NCI-H2081 treated with DMSO at 0.1 percent for 48 hours (cell line): ENCODE measurements around the gene AAGAB.

Source experiments
- DNase-seq: peaks from one replicate; lab custom pipeline; 2025; lab: John Stamatoyannopoulos, UW

The AAGAB gene

DNA sequence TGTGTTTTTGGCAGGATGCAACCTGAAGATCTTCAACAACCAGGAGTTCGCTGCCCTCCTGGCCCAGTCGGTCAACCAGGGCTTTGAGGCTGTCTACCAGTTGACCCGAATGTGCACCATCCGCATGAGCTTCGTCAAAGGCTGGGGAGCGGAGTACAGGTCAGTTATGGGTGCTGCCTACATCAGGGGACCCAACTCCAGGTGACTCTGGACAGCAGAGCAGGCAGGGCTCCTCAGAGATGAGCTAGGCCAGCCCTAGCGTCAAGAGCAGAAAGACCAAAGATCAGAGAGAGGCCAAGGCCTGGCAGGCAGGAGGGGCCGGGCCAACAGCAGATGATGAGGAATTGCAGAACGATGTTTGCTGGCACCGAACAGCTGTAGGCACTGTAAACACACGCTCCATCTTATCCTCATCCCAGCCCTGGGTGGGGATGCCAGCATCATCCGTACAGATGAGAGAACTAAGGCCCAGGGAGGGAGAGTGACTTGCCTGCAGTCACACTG lies 67.1 kb downstream of the AAGAB start:
- no peak for DNase-seq

GRCh38 chr15:67186688-67187087 lies 67.8 kb downstream of the AAGAB start:
- DNase-seq: no peak

DNA sequence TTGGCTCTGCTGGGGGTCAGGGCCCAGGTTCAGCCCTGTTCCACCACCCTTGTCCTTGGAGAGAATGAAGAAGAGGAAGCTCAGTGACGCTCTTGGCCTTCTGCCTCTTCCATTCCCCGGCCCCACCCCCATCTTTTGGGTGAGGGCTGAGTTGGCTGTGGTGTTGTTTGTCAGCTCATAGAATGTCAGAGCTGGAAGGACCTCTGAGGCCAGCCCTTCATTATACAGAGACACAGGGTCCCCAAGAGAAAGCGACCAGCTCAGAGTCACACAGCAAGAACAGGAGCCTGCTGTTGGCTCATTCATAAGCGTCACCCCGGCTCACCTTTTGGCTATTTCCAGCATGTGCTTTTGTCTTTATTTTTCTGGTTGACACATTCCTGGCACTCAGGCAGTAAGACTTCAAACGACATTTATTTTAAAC lies 68.2 kb downstream of the AAGAB start:
- DNase-seq: no peak

GRCh38 chr15:67185621-67186225 lies 68.7 kb downstream of the AAGAB start:
- DNase-seq: no peak

GRCh38 chr15:67185051-67185450 lies 69.4 kb downstream of the AAGAB start:
- no peak for DNase-seq

- DNase-seq: no peak
Measured at GRCh38 chr15:67184208-67184925, 70.1 kb downstream of the AAGAB start.

- DNase-seq: no peak
Measured at GRCh38 chr15:67183443-67184169, 70.9 kb downstream of the AAGAB start.

GRCh38 chr15:67181221-67181639 lies 73.2 kb downstream of the AAGAB start:
- DNase-seq: no peak

DNA sequence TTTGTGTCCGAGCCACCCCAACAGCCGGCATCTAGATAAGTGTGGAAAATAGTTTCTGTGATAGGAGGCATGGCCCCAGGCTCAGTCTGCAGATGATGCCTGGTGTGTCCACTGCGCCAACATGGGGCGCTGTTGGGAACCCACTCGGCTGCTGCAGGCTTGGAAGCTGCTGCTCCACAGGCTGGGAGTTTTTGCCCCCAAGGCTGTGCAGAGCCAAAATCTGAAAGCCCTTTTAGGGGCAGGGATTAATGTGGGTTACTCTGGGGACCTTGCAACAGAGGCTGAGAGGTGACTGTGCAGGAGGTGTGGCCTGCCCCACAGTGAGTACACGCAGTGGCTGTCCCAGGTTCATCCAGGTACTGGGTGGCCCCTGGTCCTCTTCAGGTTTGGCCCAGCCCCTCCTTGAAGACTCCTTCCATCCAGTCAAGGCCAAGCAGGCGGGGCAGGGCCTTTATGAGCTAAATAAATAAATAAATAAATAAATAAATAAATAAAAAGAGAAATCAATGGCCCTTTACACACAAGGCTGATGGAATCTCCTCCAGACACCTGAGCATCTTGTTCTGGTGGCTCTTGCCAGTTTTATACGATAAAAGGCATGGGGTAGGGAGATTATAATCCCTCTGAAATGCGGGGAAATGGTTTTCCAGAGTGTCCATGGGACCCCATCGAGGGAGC lies 73.8 kb downstream of the AAGAB start:
- DNase-seq: no peak

- no peak for DNase-seq
Measured at GRCh38 chr15:67180035-67180434, 74.4 kb downstream of the AAGAB start.

DNA sequence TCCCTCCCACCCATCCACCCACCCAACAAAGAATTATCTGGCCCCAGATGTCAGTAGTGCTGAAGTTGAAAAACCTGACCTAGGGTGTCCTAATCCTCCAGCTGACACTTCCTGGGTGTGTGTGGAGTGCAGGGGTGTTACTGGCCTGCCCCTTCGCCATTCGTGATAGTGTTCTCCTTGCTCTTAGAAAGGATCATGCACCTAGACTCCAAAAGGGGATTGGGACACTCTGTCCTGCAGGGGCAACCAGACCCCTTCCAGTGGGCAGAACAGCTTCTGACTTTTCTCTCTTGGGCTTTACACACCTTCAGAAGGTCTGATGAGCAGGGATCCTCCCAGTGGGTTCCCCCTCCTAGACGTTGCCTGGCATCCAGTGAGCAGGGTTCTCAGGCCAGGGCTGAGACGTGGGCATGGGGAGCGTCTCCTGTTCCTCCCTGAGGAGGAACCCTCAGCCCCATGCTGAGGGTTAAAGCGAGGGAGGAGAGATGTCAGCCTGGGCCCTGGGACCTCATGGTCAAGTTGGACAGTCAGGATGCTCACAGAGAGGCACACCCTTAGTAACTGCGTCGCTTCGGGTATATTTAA lies 75.0 kb downstream of the AAGAB start:
- DNase-seq: no peak

DNA sequence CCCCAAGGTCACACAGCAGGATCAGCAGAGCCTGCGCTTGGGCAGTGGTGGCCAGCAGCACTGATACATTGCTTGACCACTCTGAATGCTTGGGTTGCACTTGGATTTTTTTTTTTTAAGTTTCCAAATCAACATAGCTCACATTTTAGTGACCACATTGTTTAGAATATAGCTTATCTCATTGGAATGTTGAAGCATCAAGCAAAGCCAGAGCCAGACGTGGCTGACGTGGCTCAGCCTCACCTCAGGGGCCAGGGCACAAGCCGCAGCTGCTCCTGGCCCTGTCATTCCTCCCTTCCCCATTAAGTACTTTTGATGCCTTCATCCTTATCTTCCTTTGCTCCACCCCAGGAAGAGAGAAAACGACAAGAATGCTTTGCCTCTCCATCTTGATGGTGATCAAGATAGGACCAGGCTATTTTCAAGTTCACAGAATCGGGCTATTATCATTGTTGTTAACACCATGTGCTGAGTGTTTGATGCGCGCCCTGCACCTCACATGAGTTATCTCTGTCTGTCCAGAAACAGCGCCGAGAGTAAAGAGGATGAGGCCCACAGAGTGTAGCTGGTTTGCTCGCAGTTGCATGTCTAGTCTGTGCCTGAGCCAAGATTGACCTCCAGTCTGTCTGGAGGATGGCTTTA lies 75.8 kb downstream of the AAGAB start:
- no peak for DNase-seq

DNA sequence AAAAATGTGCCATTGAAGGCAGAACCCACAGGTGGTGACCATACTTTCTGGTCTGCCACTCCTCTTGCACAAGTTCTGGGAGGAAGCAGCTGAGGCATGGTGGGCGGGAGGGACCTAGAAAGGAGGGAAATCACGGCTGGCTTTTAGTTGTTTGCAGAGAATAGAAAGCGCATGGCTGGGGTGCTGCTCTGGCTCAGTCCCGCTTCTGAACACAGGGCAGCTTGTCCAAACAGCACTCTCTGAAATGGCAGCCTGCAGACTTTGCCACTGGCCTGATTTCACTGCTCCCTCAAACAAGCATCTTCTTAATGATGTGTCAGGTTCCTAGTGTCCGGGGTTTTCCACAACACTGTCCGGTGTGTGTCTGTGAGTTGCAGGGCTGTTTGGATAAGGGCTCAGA lies 76.7 kb downstream of the AAGAB start:
- DNase-seq: no peak

GRCh38 chr15:67176195-67176971 lies 78.1 kb downstream of the AAGAB start:
- DNase-seq: no peak

- no peak for DNase-seq
Measured at GRCh38 chr15:67175643-67176071, 78.8 kb downstream of the AAGAB start.

GRCh38 chr15:67174864-67175573 lies 79.4 kb downstream of the AAGAB start:
- DNase-seq: no peak

- no peak for DNase-seq
Measured at GRCh38 chr15:67174446-67174845, 80.0 kb downstream of the AAGAB start.

GRCh38 chr15:67173786-67174185 lies 80.7 kb downstream of the AAGAB start:
- DNase-seq: no peak

- DNase-seq: no peak
Measured at GRCh38 chr15:67173005-67173404, 81.5 kb downstream of the AAGAB start.

- DNase-seq: no peak
Measured at GRCh38 chr15:67172172-67172571, 82.3 kb downstream of the AAGAB start.
